Mesendoderm (in vitro differentiated cells): Measurements from ENCODE around the gene CHST15.

Experiments used
- DNase-seq: peaks from one replicate; pipeline ENCODE4 v3.0.0; 2013
- H2AK5ac ChIP-seq: 2 replicates; pipeline ENCODE4 v1.6.1; 2013; ENCODE audit warnings: low read length, inconsistent platforms
- H2BK120ac ChIP-seq: 2 replicates; pipeline ENCODE4 v1.6.1; 2013; ENCODE audit warnings: low read depth, mild to moderate bottlenecking, low read length, moderate library complexity, mixed read lengths
- H2BK15ac ChIP-seq: replicated peaks from 2 replicates; pipeline ENCODE4 v1.6.1; 2013; ENCODE audit warnings: low read depth, mild to moderate bottlenecking, moderate library complexity
- H2BK5ac ChIP-seq: 2 replicates; pipeline ENCODE4 v1.6.1; 2013; ENCODE audit warnings: low read length, inconsistent platforms
- H3K18ac ChIP-seq: 2 replicates; pipeline ENCODE4 v1.6.1; 2013; ENCODE audit warnings: mild to moderate bottlenecking, low read length, mixed read lengths
- H3K23ac ChIP-seq: one replicate; pipeline ENCODE4 v1.6.1; 2013; ENCODE audit warnings: low read length
- H3K27ac ChIP-seq: 2 replicates; pipeline ENCODE4 v1.5.1; 2013; ENCODE audit warnings: low read depth, mild to moderate bottlenecking, inconsistent platforms, low read length, moderate library complexity
- H3K27me3 ChIP-seq: 2 replicates; pipeline ENCODE4 v1.6.1; 2013; ENCODE audit warnings: low read length, control low read depth, mild to moderate bottlenecking, inconsistent platforms; ENCODE audit not compliant: insufficient read depth, poor library complexity
- H3K36me3 ChIP-seq: 2 replicates; pipeline ENCODE4 v1.6.1; 2013; ENCODE audit warnings: low read length, inconsistent platforms; ENCODE audit not compliant: control insufficient read depth, insufficient read depth
- H3K4ac ChIP-seq: one replicate; pipeline ENCODE4 v1.6.1; 2013; ENCODE audit warnings: low read depth, mild to moderate bottlenecking, low read length, moderate library complexity
- H3K4me1 ChIP-seq: 2 replicates; pipeline ENCODE4 v1.6.1; 2013; ENCODE audit warnings: low read depth, low read length, inconsistent platforms; ENCODE audit not compliant: control insufficient read depth
- H3K4me2 ChIP-seq: 2 replicates; pipeline ENCODE4 v1.6.1; 2013; ENCODE audit warnings: low read length
- H3K4me3 ChIP-seq: 2 replicates; pipeline ENCODE4 v1.5.1; 2013; ENCODE audit warnings: mild to moderate bottlenecking, low read length
- H3K56ac ChIP-seq: one replicate; pipeline ENCODE4 v1.6.1; 2013; ENCODE audit warnings: low read length
- H3K79me1 ChIP-seq: 2 replicates; pipeline ENCODE4 v1.6.1; 2013; ENCODE audit warnings: low read length, inconsistent platforms
- H3K79me2 ChIP-seq: 2 replicates; pipeline ENCODE4 v1.6.1; 2013; ENCODE audit warnings: mild to moderate bottlenecking, low read length; ENCODE audit not compliant: control insufficient read depth, insufficient read depth
- H3K9ac ChIP-seq: 2 replicates; pipeline ENCODE4 v1.6.1; 2013; ENCODE audit warnings: low read length, inconsistent platforms
- H4K5ac ChIP-seq: one replicate; pipeline ENCODE4 v1.6.1; 2013; ENCODE audit warnings: low read length
- H4K8ac ChIP-seq: one replicate; pipeline ENCODE4 v1.6.1; 2013; ENCODE audit warnings: low read depth, mild to moderate bottlenecking, control low read depth, low read length, moderate library complexity
- WGBS: extraction: QIAGEN DNeasy Blood & Tissue Kit; methylation state at CpG from one replicate; pipeline ENCODE4 v1.1.7; 2013; ENCODE audit warnings: low lambda C conversion rate, missing lambda C conversion rate; ENCODE audit not compliant: insufficient coverage; ENCODE audit errors: extremely low coverage; 5-methylcytosine and 5-hydroxymethylcytosine counted together

CHST15 gene

DNA sequence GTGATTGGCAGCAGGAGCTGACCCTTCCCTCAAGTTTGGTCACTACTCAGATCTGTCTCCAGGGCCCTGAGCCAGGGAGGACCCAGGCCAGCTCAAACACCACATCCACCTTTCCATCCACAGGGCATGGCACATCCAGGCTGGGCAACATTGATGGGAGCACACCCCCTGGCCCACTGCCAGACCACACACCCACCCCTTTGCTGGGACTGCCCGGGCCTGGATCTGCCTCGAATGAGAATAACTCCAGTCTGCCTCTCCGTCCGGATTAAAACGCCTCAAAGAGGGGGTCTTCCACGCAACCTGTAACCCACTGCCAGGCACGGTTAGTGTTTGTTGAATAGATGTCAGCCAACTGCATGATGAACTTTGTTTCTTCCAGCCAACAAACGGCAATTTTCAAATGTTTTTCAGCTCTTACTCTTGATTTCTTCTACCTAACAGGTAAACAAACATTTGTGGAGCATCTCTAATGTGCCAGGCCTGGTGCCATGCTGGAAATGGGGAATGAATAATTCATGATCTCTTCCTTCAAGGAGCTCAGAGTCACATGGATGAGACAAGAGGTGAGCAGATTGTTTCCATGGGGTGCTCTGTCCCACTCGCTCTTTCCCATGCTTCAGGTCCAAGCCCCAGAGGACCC lies 41.0 kb upstream of the CHST15 start:
- no peak overlapping the region for H2BK5ac ChIP-seq
- H3K79me1 ChIP-seq, result no peaks in the 10 kb centered on the region
- H2BK120ac ChIP-seq, result no peak overlapping the region
- no peak overlapping the region for H2AK5ac ChIP-seq
- H3K18ac ChIP-seq, result no peak overlapping the region
- H4K8ac ChIP-seq, result no peak overlapping the region
- H3K4me3 ChIP-seq, result no peak overlapping the region
- H3K4me2 ChIP-seq, result no peak overlapping the region
- H3K4ac ChIP-seq, result no peak overlapping the region
- no peaks in the 10 kb centered on the region for H3K79me2 ChIP-seq
- WGBS, result no CpG with 5 or more reads among the region's 9 CpGs
- no peak for DNase-seq
- no peak overlapping the region for H3K9ac ChIP-seq
- H3K4me1 ChIP-seq, result no peaks in the 10 kb centered on the region
- H3K23ac ChIP-seq, result no peak overlapping the region
- H3K27me3 ChIP-seq, result no peaks in the 10 kb centered on the region
- H4K5ac ChIP-seq, result no peak overlapping the region
- no peak overlapping the region for H3K27ac ChIP-seq
- no peaks in the 10 kb centered on the region for H3K36me3 ChIP-seq
- H2BK15ac ChIP-seq, result no peak overlapping the region
- H3K56ac ChIP-seq, result no peak overlapping the region

DNA sequence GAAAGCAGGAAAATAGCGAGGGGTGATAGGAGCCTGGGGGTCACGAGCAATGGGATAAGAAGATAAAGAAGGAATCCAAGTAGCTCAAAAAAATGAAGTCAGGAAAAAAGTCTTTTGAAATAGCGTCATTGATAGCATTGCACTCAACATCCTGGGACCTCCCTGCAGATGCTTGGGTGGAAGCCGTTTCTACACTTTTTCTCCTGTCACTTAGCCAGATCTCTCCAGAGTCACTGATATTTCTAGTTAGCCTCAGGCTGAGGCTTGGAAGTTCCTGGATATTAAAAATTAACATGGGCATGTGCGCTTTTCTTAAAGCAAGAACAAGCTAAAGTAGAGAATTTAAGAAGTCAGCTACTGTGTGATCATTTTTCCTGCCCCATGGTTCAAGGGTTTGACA lies 39.5 kb upstream of the CHST15 start:
- Histone ChIP-seq H3K56ac (no peak overlapping the region), H2AK5ac (no peak overlapping the region), H2BK120ac (no peak overlapping the region), H3K79me2 (no peaks in the 10 kb centered on the region), H3K27me3 (no peaks in the 10 kb centered on the region), H3K79me1 (no peaks in the 10 kb centered on the region), H4K8ac (no peak overlapping the region), H2BK15ac (no peak overlapping the region), H2BK5ac (no peak overlapping the region), H3K4me3 (no peak overlapping the region), H3K4me2 (no peak overlapping the region), H3K27ac (no peak overlapping the region), H3K36me3 (no peaks in the 10 kb centered on the region), H3K4me1 (no peaks in the 10 kb centered on the region), H3K18ac (no peak overlapping the region), H3K4ac (no peak overlapping the region), H3K23ac (no peak overlapping the region), H4K5ac (no peak overlapping the region), H3K9ac (no peak overlapping the region)
- WGBS, result no CpG with 5 or more reads among the region's 5 CpGs
- DNase-seq, result no peak

DNA sequence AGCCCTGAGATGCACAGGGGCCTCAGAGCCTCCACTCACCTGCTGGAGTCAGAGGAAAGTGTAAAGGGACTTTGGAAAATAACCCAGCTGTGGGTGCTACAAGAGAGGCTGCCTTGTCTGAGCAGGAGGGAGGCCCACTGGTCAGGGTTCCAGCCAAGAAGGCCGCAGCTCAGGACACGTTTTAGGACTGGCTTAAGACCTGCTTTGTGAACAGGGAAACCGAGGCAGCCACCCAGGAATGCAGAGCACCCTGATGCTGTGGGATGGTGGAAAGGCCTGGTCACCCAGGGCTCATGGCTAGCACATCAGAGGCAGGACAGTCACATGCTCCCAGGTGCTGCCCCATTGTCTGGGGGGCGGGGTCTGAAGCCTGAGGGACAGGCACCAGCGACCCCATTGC lies 38.9 kb upstream of the CHST15 start:
- H4K5ac ChIP-seq, result no peak overlapping the region
- no peak overlapping the region for H2BK15ac ChIP-seq
- H3K23ac ChIP-seq, result no peak overlapping the region
- no peak overlapping the region for H3K4me3 ChIP-seq
- no peak overlapping the region for H2AK5ac ChIP-seq
- H3K56ac ChIP-seq, result no peak overlapping the region
- no peak overlapping the region for H3K18ac ChIP-seq
- no peak overlapping the region for H2BK5ac ChIP-seq
- no peaks in the 10 kb centered on the region for H3K36me3 ChIP-seq
- H3K9ac ChIP-seq, result no peak overlapping the region
- H4K8ac ChIP-seq, result no peak overlapping the region
- H2BK120ac ChIP-seq, result no peak overlapping the region
- no peaks in the 10 kb centered on the region for H3K27me3 ChIP-seq
- no peak overlapping the region for H3K4me2 ChIP-seq
- H3K4ac ChIP-seq, result no peak overlapping the region
- WGBS, result no CpG with 5 or more reads among the region's 5 CpGs
- no peak for DNase-seq
- no peak overlapping the region for H3K27ac ChIP-seq
- no peaks in the 10 kb centered on the region for H3K4me1 ChIP-seq
- H3K79me2 ChIP-seq, result no peaks in the 10 kb centered on the region
- H3K79me1 ChIP-seq, result no peaks in the 10 kb centered on the region

DNA sequence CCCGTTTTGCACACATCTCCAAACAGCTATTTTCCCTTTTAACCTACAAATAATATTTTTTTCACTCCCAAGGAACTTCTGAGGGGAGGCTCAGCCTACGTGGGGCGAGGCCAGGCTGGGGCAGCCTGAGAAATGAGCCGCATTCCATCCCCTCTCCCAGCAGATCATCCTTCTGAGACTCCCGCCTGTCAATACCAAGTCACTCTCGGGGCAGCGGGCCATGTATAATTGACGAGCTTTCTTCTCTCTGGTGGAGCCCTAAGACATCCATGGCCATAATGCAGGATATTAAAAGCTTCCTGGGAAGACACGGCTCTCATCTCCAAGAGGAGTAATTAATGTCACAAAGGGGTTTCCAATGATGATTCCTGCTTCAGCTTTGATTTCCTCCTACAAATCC lies 37.8 kb upstream of the CHST15 start:
- no peak overlapping the region for H2BK5ac ChIP-seq
- H3K4me1 ChIP-seq, result no peaks in the 10 kb centered on the region
- no peak overlapping the region for H3K27ac ChIP-seq
- DNase-seq, result no peak
- H3K56ac ChIP-seq, result no peak overlapping the region
- H3K9ac ChIP-seq, result no peak overlapping the region
- no peaks in the 10 kb centered on the region for H3K27me3 ChIP-seq
- WGBS, result 100% methylated on average over 1 of the region's 9 CpGs
- no peak overlapping the region for H2BK15ac ChIP-seq
- H3K4me2 ChIP-seq, result no peak overlapping the region
- H3K4ac ChIP-seq, result no peak overlapping the region
- H4K8ac ChIP-seq, result no peak overlapping the region
- H2AK5ac ChIP-seq, result no peak overlapping the region
- no peak overlapping the region for H3K4me3 ChIP-seq
- no peak overlapping the region for H2BK120ac ChIP-seq
- H3K18ac ChIP-seq, result no peak overlapping the region
- no peaks in the 10 kb centered on the region for H3K36me3 ChIP-seq
- H3K23ac ChIP-seq, result no peak overlapping the region
- no peaks in the 10 kb centered on the region for H3K79me1 ChIP-seq
- no peak overlapping the region for H4K5ac ChIP-seq
- H3K79me2 ChIP-seq, result no peaks in the 10 kb centered on the region

DNA sequence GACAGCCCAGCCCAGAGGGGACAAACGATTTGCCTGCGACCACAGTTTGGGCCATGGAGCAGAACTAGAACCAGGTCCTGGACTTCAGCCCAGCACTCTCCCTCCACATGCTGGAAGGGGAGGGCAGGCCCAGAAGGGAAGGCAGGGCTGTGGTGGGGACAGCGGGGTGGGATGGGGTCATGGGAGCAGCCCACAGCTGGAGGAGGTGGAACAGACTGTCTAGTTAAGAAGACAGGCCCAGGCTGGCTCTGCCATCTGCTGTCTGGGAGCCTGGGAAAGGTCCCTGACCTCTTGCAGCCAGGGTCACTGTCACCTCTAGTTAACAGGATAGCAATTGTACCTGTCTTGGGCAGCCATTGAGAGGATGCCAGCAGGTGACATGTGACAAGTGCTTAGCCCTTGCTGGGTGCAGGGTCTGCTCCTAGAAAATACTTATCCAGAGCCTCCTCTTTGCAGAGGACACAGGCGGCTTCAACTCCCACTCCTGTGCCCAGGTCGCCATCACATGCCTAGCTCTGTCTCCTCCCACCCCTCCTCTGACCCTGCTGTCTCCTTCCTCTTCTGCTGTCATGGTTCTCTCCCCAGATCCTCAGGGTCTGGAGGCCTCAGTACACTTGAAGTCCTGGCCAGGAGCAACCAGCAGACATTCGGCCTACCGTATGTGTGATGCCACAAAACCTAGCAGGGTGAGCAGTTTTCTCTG lies 37.0 kb upstream of the CHST15 start:
- no peak overlapping the region for H3K27ac ChIP-seq
- no CpG with 5 or more reads among the region's 7 CpGs for WGBS
- H2AK5ac ChIP-seq, result no peak overlapping the region
- no peak overlapping the region for H2BK5ac ChIP-seq
- H3K56ac ChIP-seq, result no peak overlapping the region
- H2BK15ac ChIP-seq, result no peak overlapping the region
- H3K4ac ChIP-seq, result no peak overlapping the region
- H3K18ac ChIP-seq, result no peak overlapping the region
- H3K4me1 ChIP-seq, result no peaks in the 10 kb centered on the region
- no peaks in the 10 kb centered on the region for H3K27me3 ChIP-seq
- no peak for DNase-seq
- no peak overlapping the region for H3K9ac ChIP-seq
- no peak overlapping the region for H3K4me3 ChIP-seq
- H4K5ac ChIP-seq, result no peak overlapping the region
- H2BK120ac ChIP-seq, result no peak overlapping the region
- no peaks in the 10 kb centered on the region for H3K36me3 ChIP-seq
- no peaks in the 10 kb centered on the region for H3K79me1 ChIP-seq
- no peaks in the 10 kb centered on the region for H3K79me2 ChIP-seq
- no peak overlapping the region for H4K8ac ChIP-seq
- H3K4me2 ChIP-seq, result no peak overlapping the region
- no peak overlapping the region for H3K23ac ChIP-seq

DNA sequence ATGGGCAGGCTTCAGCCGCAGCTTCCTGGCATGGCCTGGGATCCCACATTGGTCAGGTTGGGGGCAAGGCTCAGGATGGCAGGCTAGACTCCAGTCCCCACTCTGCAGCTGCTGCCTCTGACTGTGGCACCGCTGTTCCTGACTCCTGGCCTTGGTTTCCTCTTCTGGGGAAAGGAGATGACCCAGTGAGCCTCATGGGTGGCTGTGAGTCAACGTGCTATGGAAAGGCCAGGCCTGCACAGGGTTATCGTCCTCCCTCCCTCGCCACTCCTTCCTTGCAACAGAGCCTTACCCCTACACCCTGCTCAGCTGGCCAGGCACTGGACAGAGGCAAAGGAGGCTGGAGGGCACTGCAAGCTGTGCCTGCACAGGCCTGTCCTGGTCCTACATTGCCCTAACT lies 36.1 kb upstream of the CHST15 start:
- Histone ChIP-seq H3K18ac (no peak overlapping the region), H3K9ac (no peak overlapping the region), H3K79me1 (no peaks in the 10 kb centered on the region), H2BK15ac (no peak overlapping the region), H3K56ac (no peak overlapping the region), H3K27me3 (no peaks in the 10 kb centered on the region), H2AK5ac (no peak overlapping the region), H3K4ac (no peak overlapping the region), H3K4me1 (no peaks in the 10 kb centered on the region), H3K23ac (no peak overlapping the region), H3K4me3 (no peak overlapping the region), H4K5ac (no peak overlapping the region), H3K27ac (no peak overlapping the region), H2BK5ac (no peak overlapping the region), H3K4me2 (no peak overlapping the region), H3K79me2 (no peaks in the 10 kb centered on the region), H3K36me3 (no peaks in the 10 kb centered on the region), H4K8ac (no peak overlapping the region), H2BK120ac (no peak overlapping the region)
- no peak for DNase-seq
- no CpG with 5 or more reads among the region's 5 CpGs for WGBS
